Measurements from ENCODE around the gene PKMYT1. TPM values are rescaled to one million over a fixed set of nuclear protein-coding genes. Genes with fewer than 3 reads are reported as not detected.

PKMYT1 gene
- total RNA-seq, 2 donors from 2014 or later: 88.5 to 101 TPM

GRCh38 chr16:2990891-2991290 lies 10.6 kb upstream of the PKMYT1 start:
- 80 to 83% methylated on average over 2 to 10 of the region's 10 CpGs for WGBS, 2 experiments (ENCODE audit: insufficient coverage in 1 of 2, insufficient read length in 1 of 2)
- H3K27ac ChIP-seq (ENCODE audit: low read depth, low read length): no peak overlapping the region
- Mint-ChIP-seq H3K27ac (no peak overlapping the region), H3K9me3 (no peaks in the 10 kb centered on the region), H3K4me3 (no peak overlapping the region), H3K36me3 (ENCODE audit: low read depth) (no peaks in the 10 kb centered on the region), H3K4me1 (peaks cover 7% of the 10 kb centered on the region), H3K27me3 (ENCODE audit: insufficient read depth) (no peaks in the 10 kb centered on the region)
- no peaks in the 10 kb centered on the region for H3K36me3 ChIP-seq (ENCODE audit: control insufficient read depth, insufficient read depth, low read length)
- no peaks in the 10 kb centered on the region for H3K4me1 ChIP-seq (ENCODE audit: control insufficient read depth, insufficient read depth, low read length)
- no peaks in the 10 kb centered on the region for H3K27me3 ChIP-seq (ENCODE audit: control insufficient read depth, insufficient read depth, low read length, poor library complexity, severe bottlenecking)
- no peak overlapping the region for H3K4me3 ChIP-seq (ENCODE audit: low read length)
- DNase-seq: peak; percentile 75
- TF ChIP-seq CTCF (conservative IDR thresholded peaks at IDR 0.05): no peak
- no peak overlapping the region for H3K9ac ChIP-seq (ENCODE audit: extremely low read depth, low read length, poor library complexity, severe bottlenecking)
- no peaks in the 10 kb centered on the region for H3K9me3 ChIP-seq (ENCODE audit: control insufficient read depth, low read length)

GRCh38 chr16:2988590-2989099 lies 8.4 kb upstream of the PKMYT1 start:
- no peak overlapping the region for H3K27ac ChIP-seq (ENCODE audit: low read depth, low read length)
- H3K27me3 Mint-ChIP-seq (ENCODE audit: insufficient read depth): no peaks in the 10 kb centered on the region
- TF ChIP-seq CTCF (conservative IDR thresholded peaks at IDR 0.05): no peak
- H3K36me3 Mint-ChIP-seq (ENCODE audit: low read depth): no peaks in the 10 kb centered on the region
- H3K4me3 Mint-ChIP-seq: no peak overlapping the region
- DNase-seq: peak; percentile 66
- H3K27me3 ChIP-seq (ENCODE audit: control insufficient read depth, insufficient read depth, low read length, poor library complexity, severe bottlenecking): no peaks in the 10 kb centered on the region
- 82% methylated on average over 3 to 8 of the region's 8 CpGs for WGBS, 2 experiments (ENCODE audit: insufficient coverage in 1 of 2, insufficient read length in 1 of 2)
- no peaks in the 10 kb centered on the region for H3K36me3 ChIP-seq (ENCODE audit: control insufficient read depth, insufficient read depth, low read length)
- H3K9me3 ChIP-seq (ENCODE audit: control insufficient read depth, low read length): no peaks in the 10 kb centered on the region
- H3K9ac ChIP-seq (ENCODE audit: extremely low read depth, low read length, poor library complexity, severe bottlenecking): no peak overlapping the region
- no peaks in the 10 kb centered on the region for H3K9me3 Mint-ChIP-seq
- H3K4me1 Mint-ChIP-seq: peaks cover 7% of the 10 kb centered on the region
- H3K4me1 ChIP-seq (ENCODE audit: control insufficient read depth, insufficient read depth, low read length): no peaks in the 10 kb centered on the region
- H3K27ac Mint-ChIP-seq: no peak overlapping the region
- no peak overlapping the region for H3K4me3 ChIP-seq (ENCODE audit: low read length)

GRCh38 chr16:2987833-2988232 lies 7.6 kb upstream of the PKMYT1 start:
- WGBS, 2 experiments (ENCODE audit: insufficient coverage in 1 of 2, insufficient read length in 1 of 2): 70 to 82% methylated on average over 2 to 8 of the region's 8 CpGs
- Histone ChIP-seq H3K36me3 (ENCODE audit: control insufficient read depth, insufficient read depth, low read length) (no peaks in the 10 kb centered on the region), H3K27ac (ENCODE audit: low read depth, low read length) (no peak overlapping the region), H3K9ac (ENCODE audit: extremely low read depth, low read length, poor library complexity, severe bottlenecking) (no peak overlapping the region), H3K4me1 (ENCODE audit: control insufficient read depth, insufficient read depth, low read length) (no peaks in the 10 kb centered on the region), H3K4me3 (ENCODE audit: low read length) (no peak overlapping the region), H3K27me3 (ENCODE audit: control insufficient read depth, insufficient read depth, low read length, poor library complexity, severe bottlenecking) (no peaks in the 10 kb centered on the region), H3K9me3 (ENCODE audit: control insufficient read depth, low read length) (no peaks in the 10 kb centered on the region)
- TF ChIP-seq CTCF (conservative IDR thresholded peaks at IDR 0.05): no peak
- Mint-ChIP-seq H3K36me3 (ENCODE audit: low read depth) (no peaks in the 10 kb centered on the region), H3K9me3 (no peaks in the 10 kb centered on the region), H3K27me3 (ENCODE audit: insufficient read depth) (no peaks in the 10 kb centered on the region), H3K4me1 (peaks cover 11% of the 10 kb centered on the region), H3K27ac (no peak overlapping the region), H3K4me3 (no peak overlapping the region)
- DNase-seq: no peak
